RWPE2 (cell line): ENCODE measurements around the gene FKBP2.

Experiments
- ATAC-seq: fragments of 200-7000 bp; cut with Tn5 transposase; 3 replicates; pipeline ENCODE4 v1.9.1; 2021; ENCODE audit warnings: low read depth
- DNase-seq: peaks from one replicate; pipeline ENCODE4 v3.0.0-alpha.2; 2020; ENCODE audit warnings: low spot score
- H3K27ac ChIP-seq: fragments of 450-650 bp; 2 replicates; pipeline ENCODE4 v1.5.1; 2017; ENCODE audit warnings: mild to moderate bottlenecking; ENCODE audit not compliant: poor library complexity, severe bottlenecking
- H3K27me3 ChIP-seq: fragments of 250-450 bp; sonication (Bioruptor Pico); 2 replicates; pipeline ENCODE4 v1.5.1; 2021; ENCODE audit warnings: mild to moderate bottlenecking, moderate library complexity; ENCODE audit not compliant: insufficient read depth, poor library complexity, severe bottlenecking
- H3K36me3 ChIP-seq: fragments of 250-450 bp; sonication (Bioruptor Pico); 2 replicates; pipeline ENCODE4 v1.5.1; 2020; ENCODE audit warnings: low read depth, mild to moderate bottlenecking, moderate library complexity
- H3K4me1 ChIP-seq: fragments of 250-450 bp; sonication (Bioruptor Pico); 2 replicates; pipeline ENCODE4 v1.5.1; 2021; ENCODE audit warnings: mild to moderate bottlenecking, moderate library complexity; ENCODE audit not compliant: insufficient read depth, poor library complexity, severe bottlenecking
- H3K4me3 ChIP-seq: fragments of 250-450 bp; sonication (Bioruptor Pico); 2 replicates; pipeline ENCODE4 v1.5.1; 2021; ENCODE audit warnings: mild to moderate bottlenecking, moderate library complexity; ENCODE audit not compliant: severe bottlenecking
- H3K9me3 ChIP-seq: fragments of 250-450 bp; sonication (Bioruptor Pico); 2 replicates; pipeline ENCODE4 v1.5.1; 2021; ENCODE audit warnings: mild to moderate bottlenecking, moderate library complexity; ENCODE audit not compliant: severe bottlenecking
- CTCF ChIP-seq: fragments of 450-650 bp; IDR thresholded peaks from one replicate; pipeline ENCODE4 v1.5.1; 2017; ENCODE audit warnings: mild to moderate bottlenecking, moderate library complexity; ENCODE audit not compliant: poor library complexity, severe bottlenecking

Gene FKBP2

GRCh38 chr11:64251016-64251752 is 10.3 kb downstream of the FKBP2 start, which contains the start of gene PLCB3:
PLCB3 (plus strand) TSS chr11:64251530; CDS start chr11:64251650, 120 bp downstream.
- Histone ChIP-seq H3K4me1 (peaks cover 8% of the 10 kb centered on the region), H3K27ac (peak within 1 kb of the TSS; percentile 75), H3K36me3 (peaks cover 27% of the 10 kb centered on the region), H3K27me3 (no peaks in the 10 kb centered on the region), H3K9me3 (no peaks in the 10 kb centered on the region), H3K4me3 (peak within 1 kb of the TSS; percentile 89)
- DNase-seq: no peak
- peak; percentile 93 for TF ChIP-seq CTCF
- peak; percentile 24 for ATAC-seq

- H3K36me3 ChIP-seq: peaks cover 32% of the 10 kb centered on the region
- peaks cover 8% of the 10 kb centered on the region for H3K4me1 ChIP-seq
- ATAC-seq (no peak), DNase-seq (no peak)
- H3K27ac ChIP-seq: peak overlapping the region; percentile 75
- TF ChIP-seq CTCF: no peak
- H3K27me3 ChIP-seq: no peaks in the 10 kb centered on the region
- H3K9me3 ChIP-seq: no peaks in the 10 kb centered on the region
- H3K4me3 ChIP-seq: peak overlapping the region; percentile 89
Observed at GRCh38 chr11:64251753-64252002, 10.8 kb downstream of the FKBP2 start.

- no peak for TF ChIP-seq CTCF
- no peaks in the 10 kb centered on the region for H3K9me3 ChIP-seq
- peaks cover 37% of the 10 kb centered on the region for H3K36me3 ChIP-seq
- peaks cover 8% of the 10 kb centered on the region for H3K4me1 ChIP-seq
- no peak for DNase-seq
- H3K27me3 ChIP-seq: no peaks in the 10 kb centered on the region
- peak overlapping the region; percentile 89 for H3K4me3 ChIP-seq
- peak overlapping the region; percentile 75 for H3K27ac ChIP-seq
- peak; percentile 65 for ATAC-seq
Observed at GRCh38 chr11:64252003-64252872, 11.3 kb downstream of the FKBP2 start.

- H3K27ac ChIP-seq: peak overlapping the region; percentile 75
- no peaks in the 10 kb centered on the region for H3K9me3 ChIP-seq
- no peak for TF ChIP-seq CTCF
- DNase-seq (no peak), ATAC-seq (no peak)
- H3K36me3 ChIP-seq: peaks cover 45% of the 10 kb centered on the region
- no peaks in the 10 kb centered on the region for H3K27me3 ChIP-seq
- H3K4me1 ChIP-seq: peaks cover 8% of the 10 kb centered on the region
- H3K4me3 ChIP-seq: peak overlapping the region; percentile 89
Observed at GRCh38 chr11:64253043-64253442, 12.1 kb downstream of the FKBP2 start.
